Activated CD8-positive, alpha-beta memory T cell treated with anti-CD3 and anti-CD28 coated beads, Interleukin-2, amount 50 U/mL, for 48 hours (primary cell): ENCODE results near the gene PTX4.
A peak's percentile ranks its signal among the peaks of the same experiment; 100 is the strongest.

Source experiments
- DNase-seq: peaks from one replicate; pipeline ENCODE4 v3.0.0-alpha.2; 2020

PTX4 gene

GRCh38 chr16:1458336-1458976, 30.3 kb downstream of the PTX4 start:
- peak; percentile 67 for DNase-seq

DNA sequence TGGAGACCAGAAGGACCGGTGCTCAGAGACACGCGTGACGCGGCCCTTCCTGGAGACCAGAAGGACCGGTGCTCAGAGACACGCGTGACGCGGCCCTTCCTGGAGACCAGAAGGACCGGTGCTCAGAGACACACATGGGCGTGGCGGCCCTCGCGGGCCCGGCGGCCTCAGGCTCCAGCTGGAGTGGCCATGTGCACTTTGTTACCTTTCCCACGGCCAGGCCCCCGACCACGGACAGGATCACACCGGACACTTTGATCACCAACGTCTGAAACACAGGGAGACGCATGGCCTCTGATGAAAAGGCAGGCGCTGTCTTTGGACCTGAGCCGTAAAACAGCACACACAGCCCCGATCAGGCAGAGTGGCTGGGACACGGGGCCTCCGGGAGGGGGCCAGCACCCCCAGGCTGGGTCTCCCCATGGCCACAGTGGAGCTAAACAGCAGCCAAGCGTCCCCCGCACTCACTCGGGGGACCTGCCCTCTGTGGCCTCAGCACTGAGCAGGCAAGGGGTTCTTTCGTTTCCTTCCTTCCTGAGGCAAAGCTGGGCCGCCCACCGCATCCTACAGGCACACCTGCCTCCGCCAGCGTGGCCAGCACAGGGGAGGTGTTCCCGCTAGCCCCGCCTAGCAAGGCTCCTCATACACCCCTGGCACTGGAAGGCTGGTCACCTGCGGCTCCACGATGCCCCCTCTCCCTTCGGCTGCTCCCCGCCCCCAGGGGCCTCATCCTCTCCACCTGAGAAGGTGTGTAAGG, 31.1 kb downstream of the PTX4 start:
- no peak for DNase-seq

GRCh38 chr16:1456951-1457350, 31.8 kb downstream of the PTX4 start:
- no peak for DNase-seq

GRCh38 chr16:1455190-1456171, 33.3 kb downstream of the PTX4 start:
- no peak for DNase-seq

- no peak for DNase-seq
Observed at GRCh38 chr16:1454561-1454960, 34.2 kb downstream of the PTX4 start.

GRCh38 chr16:1453316-1453715, 35.4 kb downstream of the PTX4 start:
- DNase-seq, result no peak

DNA sequence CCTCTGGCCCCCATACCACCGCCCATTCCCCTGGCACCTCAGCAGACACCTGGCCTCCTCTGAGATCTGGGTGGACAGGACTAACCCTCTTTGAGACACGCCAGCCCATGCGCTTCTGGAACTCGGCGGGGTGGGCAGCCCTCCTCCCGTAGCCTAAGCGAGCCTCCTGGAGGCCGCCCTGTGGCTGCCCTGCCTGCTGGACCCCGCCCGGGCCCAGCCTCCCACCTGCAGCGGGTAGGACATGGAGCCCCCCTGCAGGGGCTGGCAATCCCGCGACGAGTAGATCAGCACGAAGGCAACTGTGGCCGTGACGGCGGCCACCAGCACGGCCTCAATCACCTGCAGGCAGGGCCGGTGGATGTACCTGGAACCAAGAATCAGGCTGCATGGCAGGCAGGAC, 36.2 kb downstream of the PTX4 start:
- DNase-seq, result no peak

GRCh38 chr16:1451702-1452392, 36.9 kb downstream of the PTX4 start:
- DNase-seq, result no peak

DNA sequence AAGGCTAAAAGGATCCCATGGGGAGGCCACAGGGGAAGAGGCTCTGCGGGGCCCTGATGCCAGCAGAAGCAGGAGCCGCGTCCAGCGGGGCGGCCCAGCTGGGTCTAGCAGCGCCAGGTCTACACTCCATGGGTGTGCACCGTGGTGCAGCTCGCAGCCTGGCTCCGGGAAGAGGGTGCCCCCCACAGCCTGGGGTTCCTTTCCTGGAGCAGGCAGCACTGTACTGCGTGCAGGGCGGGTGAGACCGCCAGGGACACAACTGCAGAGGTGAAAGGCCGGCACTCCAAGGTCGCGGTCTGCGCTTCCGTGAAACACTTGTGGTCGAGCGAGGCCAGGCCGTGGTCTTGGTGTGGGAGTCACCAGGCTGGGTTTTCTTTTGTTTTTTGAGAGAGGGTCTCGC, 37.9 kb downstream of the PTX4 start:
- DNase-seq, result no peak

DNA sequence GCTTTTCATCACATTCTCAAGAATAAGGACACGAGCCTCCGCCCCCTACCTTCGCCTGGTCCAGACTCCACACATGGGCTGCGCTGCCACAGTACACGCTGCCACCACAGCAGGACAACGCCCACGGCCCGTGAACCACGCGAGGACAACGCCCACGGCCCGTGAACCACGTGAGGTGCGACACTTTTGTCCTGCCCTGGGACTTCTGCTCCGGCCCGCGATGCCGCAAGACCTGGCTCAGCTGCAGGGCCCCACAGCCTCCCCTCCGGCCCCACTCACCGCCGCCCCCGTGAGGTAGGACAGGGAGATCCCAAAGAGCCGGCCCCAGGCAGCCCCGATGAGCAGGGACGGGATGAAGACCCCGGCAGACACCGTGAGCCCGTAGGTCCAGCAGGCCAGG, 38.5 kb downstream of the PTX4 start:
- no peak for DNase-seq

DNA sequence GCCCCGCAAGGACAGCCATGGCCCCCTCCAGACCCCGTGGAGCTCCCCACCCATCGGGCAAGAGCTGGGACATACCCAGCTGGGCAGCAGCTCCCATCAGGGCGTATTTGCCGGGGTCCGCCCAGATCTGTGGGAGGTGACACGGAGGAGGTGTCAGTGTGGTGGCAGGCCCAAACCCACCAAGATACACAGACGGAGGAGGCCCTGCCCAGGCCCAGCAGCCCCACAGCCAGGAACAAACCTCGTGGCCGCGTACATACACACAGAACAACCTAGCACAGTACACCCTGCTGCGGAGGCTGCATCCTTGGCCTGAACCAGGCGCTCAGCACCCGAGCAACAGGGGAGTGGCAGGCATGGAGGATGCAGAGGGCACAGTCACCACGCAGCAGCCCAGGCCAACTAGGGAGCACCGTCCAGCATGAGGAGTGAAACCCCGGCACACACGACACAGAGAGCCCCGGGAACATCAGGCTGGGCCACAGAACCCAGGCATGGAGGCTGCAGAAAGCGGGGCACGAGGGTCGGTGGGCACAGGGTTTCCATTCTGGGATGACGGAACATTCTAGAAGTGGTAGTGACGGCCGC, 39.4 kb downstream of the PTX4 start:
- no peak for DNase-seq

GRCh38 chr16:1448536-1449116, 40.1 kb downstream of the PTX4 start:
- no peak for DNase-seq

- no peak for DNase-seq
Observed at GRCh38 chr16:1447965-1448364, 40.8 kb downstream of the PTX4 start.

- DNase-seq, result no peak
Observed at GRCh38 chr16:1446296-1447080, 42.3 kb downstream of the PTX4 start.

DNA sequence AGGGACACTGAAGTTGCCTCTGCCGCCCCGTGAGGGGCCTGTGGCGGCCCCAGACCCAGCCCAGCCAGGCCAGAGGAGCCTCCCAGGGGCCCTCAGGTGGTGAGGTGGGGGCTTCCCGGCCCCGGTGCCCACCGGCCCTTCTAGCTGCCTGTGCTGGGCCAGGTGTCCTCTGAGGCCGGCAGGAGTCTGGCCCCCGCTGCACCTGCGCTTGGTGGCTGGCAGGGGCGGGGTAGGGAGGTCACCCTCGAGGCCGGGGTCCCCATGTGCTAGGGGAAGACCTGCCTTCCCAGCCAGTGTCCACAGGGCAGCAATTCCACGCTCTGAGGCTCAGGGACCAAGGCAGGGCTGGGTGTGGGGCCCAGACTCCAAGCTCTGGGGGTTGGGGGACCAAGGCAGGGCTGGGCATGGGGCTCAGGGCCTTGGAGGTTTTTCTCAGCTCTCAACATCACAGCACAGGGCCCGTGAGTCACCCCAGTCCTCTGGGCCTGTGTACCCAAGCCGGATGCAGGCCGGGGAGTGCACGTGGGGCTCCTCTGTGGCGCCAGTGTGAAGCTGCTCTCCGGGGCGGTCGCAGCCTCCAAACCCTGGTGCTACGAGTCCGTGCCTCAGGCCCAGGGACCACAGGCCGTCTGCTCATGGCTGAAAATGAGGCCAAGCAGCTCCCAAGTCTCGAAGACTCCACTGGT, 43.1 kb downstream of the PTX4 start:
- no peak for DNase-seq

DNA sequence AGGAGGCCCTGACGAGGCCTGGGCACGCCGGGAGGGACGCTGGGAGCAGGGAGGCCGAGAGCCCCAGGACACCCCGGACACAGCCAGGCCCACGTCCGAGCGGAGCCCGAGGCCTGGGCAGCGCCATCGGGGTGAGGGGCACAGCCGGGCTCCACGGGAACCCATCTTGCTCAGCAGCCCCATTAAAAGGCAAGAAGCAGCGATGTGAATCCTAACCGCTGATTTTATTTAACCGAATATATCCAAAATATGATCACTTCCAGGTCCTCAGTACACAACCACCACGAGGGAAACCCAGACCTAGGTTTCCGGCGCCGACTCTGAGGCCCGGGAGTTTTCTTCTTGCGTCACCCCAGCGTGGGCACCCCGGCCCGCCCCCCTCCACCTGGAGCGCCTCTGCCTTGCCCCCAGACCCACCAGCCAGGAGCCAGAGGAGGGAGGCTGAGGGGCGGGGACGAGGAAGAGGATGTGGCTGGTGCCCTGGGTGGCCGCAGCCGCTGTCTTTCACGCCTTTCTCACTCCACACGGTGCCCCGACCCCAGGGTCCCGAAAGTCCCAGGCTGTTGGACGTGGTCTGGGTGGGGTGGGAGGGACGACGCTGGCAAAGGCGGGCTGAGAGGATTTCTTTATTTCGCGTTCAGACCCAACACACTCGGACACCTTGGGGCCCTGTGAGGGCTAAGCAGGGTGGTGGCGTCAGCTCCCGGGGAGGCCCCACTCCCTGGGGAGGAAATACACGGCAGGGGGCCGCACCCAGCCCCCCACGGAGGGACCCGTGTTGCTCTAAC, 43.8 kb downstream of the PTX4 start:
- no peak for DNase-seq

- no peak for DNase-seq
Observed at GRCh38 chr16:1443980-1444729, 44.6 kb downstream of the PTX4 start, which contains the start of gene CCDC154. Gene CCDC154 (minus strand): TSS chr16:1444556. CDS start chr16:1444322, 234 bp downstream.

DNA sequence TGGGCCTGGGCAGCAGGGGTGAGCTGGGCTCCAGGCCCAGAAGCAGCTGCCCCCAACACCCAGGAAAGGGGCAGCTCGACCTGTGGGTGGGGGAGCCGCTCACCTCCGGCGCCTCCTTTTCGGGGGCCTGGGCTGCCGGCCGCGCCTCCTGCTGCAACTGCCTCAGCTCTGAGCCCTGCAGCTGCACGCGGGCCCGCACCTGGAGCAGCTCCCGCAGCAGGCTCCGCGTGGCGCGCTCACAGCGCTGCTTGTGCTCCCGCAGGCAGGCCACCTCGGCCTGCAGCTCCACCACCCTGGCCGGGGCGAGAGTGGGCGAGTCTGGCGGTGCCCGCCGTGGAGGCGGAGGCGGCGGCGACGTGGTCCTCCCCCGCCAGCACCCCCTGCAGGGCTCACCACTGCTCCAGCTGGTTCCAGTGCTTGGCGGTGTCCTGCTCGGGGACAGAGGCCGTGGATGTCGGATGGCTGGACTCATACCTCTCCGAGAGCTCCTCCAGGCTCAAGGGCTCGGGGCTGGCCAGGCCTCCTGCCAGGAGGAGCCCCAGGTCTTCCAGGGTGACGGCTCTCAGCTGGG, 45.3 kb downstream of the PTX4 start:
- no peak for DNase-seq

DNA sequence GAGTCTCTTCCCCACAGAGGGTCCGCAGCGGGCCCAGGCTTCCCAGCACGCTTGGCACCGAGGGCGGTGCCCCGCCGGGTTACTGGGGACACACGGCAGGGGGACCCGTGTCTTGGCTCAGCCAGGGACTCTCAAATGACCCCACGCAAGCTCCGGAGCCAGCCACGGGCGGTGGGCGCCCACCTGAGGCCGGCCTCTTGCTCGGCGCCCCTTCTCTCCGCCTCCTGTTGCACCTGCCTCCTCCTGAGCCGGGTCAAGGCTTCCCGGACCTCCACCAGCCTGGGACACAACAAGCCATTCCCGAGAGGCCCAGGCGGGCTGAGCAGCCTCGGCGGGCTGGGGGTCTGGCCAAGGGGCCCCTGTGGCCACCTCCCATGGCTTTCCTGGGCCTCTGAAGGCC, 46.0 kb downstream of the PTX4 start:
- DNase-seq, result no peak
